Testis (tissue), 2 donors: ENCODE measurements around the gene ANXA1.

Experiments
- POLR2A ChIP-seq: fragments of 450-650 bp; IDR thresholded peaks from one replicate; pipeline ENCODE4 v1.6.1; 2017; ENCODE audit warnings: antibody characterized with exemption, mild to moderate bottlenecking, moderate library complexity
- TF ChIP-seq, protein P1 (sequence below), 3 experiments: fragments of 450-650 bp in 2 of 3; fragments of 200-600 bp in 1 of 3; sonication (generic) in 1 of 3; IDR thresholded peaks; one replicate each; pipeline ENCODE4 v1.5.1; 2016 to 2019; ENCODE audit warnings: antibody characterized with exemption in 3 of 3, mild to moderate bottlenecking in 2 of 3, moderate library complexity in 1 of 3

DNA sequence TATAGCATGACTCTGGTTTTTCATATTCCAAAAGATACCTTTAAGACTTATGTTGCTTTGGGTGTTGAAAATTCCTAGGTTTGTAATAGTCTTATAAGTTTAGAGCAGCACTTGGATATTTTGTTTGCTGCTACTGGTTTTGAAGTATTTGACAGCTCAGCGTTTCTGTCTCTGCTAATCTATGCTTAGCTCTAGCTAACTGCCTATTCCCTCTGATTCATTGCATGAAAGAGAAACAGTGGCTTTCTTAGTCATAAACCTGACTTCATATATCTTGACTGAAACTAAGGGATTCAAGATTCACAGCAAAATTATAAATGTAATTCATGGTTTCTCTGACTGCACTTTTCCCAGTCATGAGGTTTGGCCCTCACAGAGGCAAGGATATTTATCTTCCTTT is 35.6 kb upstream of the ANXA1 start:
- TF ChIP-seq, protein P1, sequence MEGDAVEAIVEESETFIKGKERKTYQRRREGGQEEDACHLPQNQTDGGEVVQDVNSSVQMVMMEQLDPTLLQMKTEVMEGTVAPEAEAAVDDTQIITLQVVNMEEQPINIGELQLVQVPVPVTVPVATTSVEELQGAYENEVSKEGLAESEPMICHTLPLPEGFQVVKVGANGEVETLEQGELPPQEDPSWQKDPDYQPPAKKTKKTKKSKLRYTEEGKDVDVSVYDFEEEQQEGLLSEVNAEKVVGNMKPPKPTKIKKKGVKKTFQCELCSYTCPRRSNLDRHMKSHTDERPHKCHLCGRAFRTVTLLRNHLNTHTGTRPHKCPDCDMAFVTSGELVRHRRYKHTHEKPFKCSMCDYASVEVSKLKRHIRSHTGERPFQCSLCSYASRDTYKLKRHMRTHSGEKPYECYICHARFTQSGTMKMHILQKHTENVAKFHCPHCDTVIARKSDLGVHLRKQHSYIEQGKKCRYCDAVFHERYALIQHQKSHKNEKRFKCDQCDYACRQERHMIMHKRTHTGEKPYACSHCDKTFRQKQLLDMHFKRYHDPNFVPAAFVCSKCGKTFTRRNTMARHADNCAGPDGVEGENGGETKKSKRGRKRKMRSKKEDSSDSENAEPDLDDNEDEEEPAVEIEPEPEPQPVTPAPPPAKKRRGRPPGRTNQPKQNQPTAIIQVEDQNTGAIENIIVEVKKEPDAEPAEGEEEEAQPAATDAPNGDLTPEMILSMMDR (IDR thresholded peaks at IDR 0.05), result no peak
- TF ChIP-seq POLR2A, result no peak
